HG03469 (cell line): ENCODE data around the gene CPN1.
A peak's percentile ranks its signal among the peaks of the same experiment; 100 is the strongest.
"Not testable (repeated sequence)": the region's sequence is repeated elsewhere in the genome, so short reads cannot be mapped to it uniquely, and the experiment has no call there.

Source experiments
- ATAC-seq: cut with Tn5 transposase; IDR thresholded peaks from one replicate; pipeline ENCODE4 v1.9.1; 2021; ENCODE audit warnings: mild to moderate bottlenecking, moderate library complexity, moderate number of reproducible peaks; ENCODE audit not compliant: unreplicated experiment

Gene CPN1

DNA sequence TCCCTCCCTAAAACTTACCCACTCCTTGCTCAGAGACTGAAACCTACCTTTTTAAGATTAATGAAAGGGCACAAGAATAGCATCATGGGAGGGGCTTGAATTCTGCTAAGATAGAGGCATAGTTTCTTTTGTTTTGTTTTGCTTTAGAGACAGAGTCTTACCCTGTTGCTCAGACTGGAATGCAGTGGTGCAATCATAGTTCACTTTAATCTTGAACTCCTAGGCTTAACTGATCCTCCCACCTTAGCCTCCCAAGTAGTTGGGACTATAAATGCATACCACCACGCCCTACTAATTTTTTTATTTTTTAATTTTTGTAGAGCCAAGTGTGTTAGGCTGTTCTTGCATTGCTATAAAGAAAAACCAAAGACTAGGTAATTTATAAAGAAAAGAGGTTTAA is 54.3 kb downstream of the CPN1 start:
- ATAC-seq = no peak

DNA sequence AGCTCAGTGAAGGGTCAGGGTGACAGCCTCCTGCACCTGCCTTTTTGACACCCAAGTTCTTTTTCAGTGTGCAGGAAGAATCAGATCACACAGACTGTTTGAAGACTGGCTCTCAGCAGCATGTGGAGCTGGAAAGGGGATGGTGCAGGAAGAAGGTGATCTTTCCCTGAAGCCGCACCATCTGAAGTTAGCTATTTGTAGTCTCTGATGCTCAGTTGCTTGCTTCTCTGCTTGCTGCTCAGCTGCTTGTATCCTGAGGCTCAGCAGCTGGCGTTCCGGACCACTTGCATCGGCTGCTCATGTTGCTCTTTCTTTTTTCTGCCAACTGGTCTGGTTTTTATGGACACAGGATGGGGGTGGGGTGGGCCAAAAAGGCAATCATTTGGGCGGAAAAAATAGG is 56.1 kb downstream of the CPN1 start:
- no peak for ATAC-seq

DNA sequence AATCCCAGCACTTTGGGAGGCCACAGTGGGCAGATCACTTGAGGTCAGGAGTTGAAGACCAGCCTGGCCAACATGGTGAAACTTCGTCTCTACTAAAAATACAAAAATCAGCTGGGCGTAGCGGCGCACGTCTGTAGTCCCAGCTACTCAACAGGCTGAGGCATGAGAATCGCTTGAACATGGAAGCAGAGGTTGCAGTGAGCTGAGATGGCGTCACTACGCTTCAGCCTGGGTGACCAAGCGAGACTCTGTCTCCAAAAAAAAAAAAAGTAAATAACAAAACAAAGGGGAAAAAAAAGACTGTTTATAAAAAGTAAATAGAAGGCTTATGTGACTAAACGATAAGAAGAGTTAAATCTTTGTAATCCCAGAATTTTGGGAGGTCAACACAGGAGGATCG is 56.9 kb downstream of the CPN1 start:
- no peak for ATAC-seq

DNA sequence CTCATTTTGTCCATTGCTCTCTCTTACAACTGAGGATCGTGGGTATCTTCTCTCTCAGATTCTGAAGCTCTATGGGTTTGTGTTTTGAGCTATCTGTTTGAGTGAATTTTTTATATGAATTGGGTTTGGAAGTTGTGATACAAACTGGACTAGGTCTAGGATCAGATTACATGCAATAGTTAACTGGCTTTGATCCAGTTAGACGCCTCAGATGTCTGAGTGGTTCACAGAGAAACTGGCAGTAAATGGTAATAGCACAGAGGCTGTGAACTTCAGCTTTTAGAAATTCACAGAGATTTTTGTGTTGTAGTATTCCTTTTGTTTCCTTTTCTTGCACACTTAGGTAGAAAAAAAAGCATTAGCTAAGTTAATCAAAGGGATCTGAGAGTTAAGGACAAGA is 59.3 kb downstream of the CPN1 start:
- ATAC-seq = no peak

DNA sequence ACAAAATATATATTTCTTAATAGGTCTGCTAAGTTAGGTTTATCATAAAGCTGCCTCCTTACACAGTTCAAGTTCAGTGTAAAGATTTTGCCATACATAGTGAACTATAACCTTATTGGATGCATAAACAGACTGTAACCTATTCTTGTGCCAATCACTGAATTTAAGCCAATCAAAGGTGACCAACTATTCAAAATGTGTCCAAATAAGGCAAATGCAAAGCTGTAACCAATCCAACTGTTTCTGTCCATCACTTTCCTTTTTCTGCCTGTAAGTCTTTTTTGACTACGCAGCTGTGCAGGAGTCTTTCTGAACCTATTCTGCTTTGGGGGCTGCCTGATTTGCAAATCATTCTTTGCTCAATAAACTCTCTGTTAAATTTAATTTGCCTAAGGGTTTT is 60.3 kb downstream of the CPN1 start:
- no peak for ATAC-seq

DNA sequence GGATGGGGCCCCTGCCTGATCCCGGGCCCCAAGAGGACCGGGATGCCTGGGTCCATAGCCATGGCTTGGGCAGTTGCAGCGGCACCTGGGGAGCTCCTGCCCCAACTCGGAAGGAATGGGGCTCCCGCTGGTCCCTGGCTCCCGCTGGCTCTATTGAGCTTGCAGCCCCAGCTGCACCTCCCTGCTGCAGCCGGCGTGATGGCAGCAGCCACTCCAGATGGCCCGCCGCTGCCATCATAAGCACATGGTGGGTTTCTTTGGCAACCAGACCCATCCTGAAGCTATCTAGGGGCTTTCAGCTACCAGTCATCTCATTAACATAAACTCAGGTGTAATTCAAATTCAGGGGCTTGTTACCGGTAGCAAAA is 60.8 kb downstream of the CPN1 start:
- ATAC-seq = no peak

DNA sequence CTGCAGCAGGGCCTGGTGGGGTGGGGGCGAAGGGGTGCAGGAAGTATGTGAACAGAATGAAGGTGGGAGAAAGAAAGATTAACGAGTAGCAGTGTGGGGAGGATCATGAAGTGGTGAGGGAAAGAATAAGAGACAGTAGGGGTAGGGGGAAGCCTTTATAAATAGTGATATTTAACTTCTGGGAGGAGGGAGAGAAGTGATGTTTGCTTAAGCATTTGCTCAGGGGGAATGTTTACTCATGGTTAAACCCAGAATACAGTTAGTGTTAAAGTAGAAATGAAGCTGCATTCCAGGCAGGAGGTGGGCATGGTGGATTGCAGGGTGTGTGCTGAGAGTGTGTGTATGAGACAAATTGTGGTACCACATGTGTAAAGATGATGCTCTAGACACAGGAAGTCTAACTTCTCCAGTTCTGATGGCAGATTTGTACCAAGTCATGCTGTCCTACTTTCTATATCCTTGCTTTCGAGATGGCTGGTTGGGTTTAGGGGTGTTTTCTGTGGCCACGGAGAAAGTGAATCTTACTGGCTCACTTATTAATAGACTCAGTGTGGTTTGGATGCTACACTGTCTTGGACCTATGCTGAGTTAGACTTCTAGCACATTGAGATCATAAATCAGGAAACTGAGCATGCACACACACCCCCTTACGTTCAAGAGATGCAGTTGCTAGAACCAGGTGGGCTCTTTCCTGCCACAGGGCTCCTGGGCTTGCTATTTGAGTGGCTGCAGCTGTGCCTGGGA is 61.4 kb downstream of the CPN1 start:
- peak; percentile 75 for ATAC-seq

DNA sequence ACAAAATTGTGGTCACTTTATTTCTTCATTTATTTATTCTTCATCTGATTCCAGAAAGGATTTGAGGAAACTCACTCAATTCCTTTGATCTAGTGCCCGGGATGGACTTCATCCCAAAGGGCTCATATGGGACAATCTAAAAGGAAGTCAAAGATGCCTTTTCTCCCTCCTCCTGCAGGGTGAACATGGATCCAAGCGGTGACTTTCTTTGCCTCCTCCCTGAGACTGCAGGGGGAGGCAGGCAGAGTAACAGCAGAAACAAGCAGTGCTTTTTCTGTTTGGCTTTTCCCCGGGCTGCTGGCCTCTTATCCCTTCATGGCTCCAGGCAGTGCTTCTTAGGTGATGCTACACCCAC is 61.9 kb downstream of the CPN1 start:
- no peak for ATAC-seq

DNA sequence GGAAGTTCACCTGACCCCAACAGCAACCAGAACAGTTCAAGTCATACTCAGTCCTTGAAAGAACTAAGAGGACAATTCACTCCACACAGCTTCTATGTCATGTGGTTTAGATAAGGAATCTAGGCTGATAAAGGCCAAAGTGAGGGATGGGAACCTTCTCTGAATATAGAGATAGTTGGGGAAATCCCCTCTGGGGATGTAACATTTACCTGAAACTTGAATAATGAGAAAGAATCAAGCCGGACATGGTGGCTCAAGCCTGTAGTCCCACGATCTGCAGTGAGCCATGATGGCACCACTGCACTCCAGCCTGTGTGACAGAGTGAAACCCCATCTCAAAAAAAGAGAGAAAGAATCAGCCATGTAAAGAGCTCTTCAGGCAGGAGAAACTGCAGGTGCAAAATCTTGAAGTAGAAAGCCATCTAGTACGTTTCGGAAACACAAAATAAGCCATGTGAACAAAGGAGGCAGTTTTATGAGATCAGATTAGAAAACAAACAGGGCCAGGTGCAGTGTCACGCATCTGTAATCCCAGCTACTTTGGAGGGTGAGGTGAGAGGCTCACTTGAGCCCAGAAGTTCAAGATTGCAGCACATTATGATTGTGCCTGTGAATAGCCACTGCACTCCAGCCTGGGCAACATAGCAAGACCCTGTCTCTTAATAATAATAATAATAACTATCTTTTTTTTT is 67.5 kb downstream of the CPN1 start:
- peak; percentile 55 for ATAC-seq

DNA sequence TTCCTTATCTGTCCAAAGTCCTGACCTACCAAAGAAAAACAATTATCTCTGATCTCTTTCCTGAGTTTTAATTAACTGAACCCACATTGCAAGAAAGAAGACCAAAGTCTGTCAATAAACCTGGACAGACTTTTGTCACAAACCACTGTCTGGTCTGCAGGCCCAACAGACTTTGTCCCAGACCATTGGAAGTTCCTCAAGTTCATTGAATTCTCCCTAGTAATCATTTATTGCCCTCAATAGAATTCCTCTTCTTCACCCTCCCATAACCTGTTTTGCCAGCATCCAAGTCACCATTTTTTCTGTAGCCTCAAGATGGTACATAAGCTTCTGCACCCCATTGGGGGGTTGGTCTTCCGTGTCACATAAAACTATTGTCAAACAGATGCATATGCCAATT is 68.0 kb downstream of the CPN1 start:
- ATAC-seq = no peak

DNA sequence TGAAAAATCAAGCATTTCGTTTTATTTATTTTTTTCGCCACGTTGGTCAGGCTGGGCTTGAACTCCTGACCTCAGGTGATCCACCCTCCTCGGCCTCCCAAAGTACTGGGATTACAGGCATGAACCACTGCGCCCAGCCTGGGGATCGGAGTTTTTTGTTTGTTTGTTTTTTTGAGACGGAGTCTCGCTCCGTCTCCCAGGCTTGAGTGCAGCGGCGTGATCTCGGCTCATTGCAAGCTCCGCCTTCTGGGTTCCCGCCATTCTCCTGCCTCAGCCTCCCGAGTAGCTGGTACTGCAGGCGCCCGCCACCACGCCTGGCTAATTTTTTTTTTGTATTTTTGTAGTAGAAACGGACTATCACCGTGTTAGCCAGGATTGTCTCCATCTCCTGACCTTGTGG is 69.8 kb downstream of the CPN1 start:
- not testable (repeated sequence) for ATAC-seq

DNA sequence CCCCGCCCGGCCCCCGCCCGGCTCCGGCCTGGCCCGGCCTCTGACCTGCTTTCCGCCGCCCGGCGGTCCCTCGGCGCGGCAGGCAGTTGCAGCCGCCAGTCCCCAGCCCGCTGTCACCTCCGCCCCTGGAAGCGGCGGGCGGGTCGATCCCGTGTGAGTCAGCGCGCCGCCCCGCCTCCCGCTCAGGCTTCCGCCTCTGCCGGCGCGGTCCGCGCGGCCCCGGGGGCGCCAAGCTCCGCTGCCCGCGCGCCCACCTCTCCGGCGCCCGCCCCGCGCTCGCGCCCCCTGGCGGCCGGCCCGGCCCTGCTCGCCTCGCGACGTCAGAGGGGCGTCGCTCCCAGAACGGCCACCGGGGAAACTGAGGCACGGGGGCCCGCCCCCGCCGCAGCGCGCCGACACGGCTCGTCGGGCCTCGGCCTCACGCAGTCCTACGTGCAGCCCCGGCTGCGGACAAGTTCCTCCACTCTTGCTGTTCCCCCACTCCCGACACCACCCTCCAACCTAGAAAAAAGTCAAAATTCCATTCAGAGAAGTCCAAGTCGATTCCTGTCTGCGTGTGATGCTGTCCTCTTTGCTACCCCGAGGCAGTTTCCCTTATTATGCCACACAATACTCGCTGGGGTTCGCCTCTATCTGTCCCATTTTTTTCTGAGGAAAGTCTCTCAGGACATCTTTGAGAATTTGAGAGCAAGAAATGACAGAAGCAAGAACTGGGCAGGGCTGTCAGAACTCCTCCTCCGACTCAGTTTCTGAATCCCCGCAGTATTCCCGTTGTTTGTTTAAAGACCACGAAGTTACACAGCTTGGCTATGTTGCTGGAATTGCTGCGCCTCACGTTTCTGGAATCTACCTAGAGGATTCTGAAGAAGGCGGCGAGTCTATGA is 71.6 kb downstream of the CPN1 start, which contains the start of gene DNMBP:
DNMBP (minus strand) TSS at position 155 of the 884 bp plus-strand sequence. CDS start 37,823 bp downstream, outside the sequence.
- ATAC-seq = peak; percentile 40

DNA sequence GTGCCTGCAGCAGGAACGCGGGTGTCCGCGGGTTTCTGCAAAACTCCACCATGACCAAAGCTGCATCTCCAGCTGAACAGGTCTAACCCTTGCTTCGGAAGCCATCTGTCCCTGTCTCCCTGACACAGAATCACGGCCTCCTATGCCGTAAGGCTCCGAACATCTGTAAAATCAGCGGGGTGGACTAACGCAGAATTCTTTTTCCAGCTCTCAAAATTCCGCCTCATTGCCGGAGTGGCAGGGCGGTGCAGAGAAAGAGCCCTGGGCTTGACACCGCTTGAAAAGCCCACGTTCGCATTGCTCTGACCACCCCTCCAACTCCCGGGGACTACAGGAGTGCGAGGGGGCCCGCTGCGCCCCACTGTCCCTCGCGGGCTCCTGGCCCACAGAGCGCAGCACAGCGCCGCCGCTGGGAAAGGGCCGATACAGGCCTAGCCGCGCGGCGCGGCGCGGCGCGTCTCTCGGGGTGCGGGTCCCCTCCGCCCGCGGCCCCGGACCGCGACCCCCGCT is 72.3 kb downstream of the CPN1 start:
- peak; percentile 22 for ATAC-seq

DNA sequence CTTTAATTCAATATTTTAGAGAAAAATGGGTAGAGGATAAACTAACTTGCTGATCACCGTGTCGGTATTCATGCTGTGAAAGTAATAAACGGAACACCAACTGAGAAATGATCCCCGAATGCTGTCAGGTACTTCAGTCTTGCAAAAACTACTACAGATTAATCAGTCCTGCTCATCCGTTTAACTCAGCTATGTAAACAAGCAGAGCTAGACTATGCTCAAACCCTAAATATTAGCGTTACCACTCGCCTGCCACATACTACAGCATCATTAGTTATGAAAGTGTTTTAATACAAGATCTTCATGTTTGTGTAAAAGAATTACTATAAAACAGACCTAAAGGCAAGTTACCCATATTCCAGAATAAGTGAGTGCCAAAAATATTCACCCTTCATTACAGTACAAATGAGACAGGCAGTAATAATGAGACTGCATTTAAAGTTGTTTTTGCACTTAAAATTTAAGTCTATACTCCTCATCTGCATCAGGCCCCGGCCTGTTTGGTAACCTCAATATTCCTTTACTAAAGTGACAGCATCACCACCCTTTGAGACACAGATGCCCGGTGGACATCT is 72.9 kb downstream of the CPN1 start:
- no peak for ATAC-seq

DNA sequence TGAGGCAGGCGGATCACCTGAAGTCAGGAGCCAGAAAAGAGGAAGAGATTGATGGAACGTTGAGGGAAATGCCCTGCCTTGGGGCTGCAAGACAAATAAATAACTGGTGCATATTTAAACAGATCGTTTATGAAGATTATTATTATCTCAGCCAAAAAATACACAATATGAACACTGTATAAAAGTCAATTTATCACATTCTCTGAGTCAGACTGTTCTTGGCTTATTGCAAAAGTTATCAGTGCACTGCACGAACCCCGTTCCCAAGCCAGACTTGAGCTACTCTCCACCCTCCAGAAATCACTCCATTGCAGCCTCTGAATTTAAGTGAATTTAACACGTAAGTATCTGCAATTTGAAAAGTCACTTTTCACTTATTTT is 73.5 kb downstream of the CPN1 start:
- no peak for ATAC-seq

DNA sequence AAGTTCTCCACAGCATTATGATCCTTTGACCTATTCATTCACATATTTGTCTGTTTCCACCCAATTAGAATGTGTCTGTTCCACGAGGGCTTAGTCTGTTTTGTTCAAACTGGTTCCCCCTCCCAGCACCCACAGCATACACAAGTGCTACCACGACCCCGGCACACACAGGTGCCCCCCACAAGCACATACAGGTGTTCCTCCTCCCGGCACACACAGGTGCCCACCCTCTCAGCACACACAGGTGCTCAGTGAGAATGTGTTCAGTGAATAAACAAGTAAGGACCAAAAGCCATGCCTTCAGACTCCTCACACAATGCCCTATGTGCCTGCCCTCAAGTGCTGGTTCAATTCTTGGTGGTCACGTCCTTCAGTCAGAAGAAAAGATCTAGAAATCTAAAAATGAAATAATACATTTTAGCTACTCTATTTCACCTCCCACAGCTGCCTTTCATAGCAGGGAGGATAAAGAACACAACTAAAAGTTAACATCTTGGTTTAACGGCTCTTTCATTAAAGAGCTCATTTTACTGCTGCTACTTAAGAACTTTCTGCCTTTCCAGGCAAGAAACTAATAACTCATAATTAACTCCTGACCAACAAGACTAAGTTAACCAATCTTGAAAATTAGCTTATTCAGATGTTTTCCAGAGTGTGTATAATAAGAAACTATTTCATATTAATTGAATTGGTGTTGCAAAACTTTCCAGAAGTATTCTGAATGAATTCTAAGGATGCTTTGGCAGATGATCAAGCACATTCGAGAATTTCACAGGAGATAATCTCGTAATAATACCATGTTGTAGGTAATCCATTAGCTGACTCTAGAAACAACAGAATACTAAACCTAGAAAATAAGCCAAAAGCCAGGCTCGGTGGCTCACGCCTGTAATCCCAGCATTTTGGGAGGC is 74.2 kb downstream of the CPN1 start:
- no peak for ATAC-seq

DNA sequence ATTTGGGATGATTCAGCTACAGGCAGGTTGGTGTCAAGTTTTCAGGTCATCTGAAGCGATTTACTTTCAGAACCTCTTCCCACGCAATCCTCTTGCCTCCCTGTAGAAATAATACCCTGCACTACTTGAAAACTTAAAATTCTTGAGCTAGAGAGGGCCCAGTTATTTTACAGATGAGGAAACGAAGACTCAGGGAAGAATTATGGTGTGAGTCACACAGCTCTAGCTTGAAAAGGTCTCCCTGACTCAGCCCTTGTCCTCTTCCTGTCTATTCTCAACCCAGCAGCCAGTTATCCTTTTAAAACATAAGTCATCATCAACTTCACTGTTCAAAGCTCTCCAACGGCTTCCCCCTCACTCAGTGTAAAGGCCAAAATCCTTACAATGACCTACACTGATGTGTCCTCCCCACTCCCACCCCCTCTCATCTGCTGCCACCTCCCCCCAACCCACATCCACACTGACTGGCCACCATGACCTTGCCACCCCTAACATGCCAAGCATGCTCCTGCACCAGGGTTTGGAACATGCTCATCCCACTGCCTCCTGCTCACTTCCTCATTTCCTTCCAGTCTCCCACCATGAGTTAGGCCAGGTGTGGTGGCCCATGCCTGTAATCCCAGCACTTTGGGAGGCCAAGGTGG is 75.3 kb downstream of the CPN1 start:
- no peak for ATAC-seq

DNA sequence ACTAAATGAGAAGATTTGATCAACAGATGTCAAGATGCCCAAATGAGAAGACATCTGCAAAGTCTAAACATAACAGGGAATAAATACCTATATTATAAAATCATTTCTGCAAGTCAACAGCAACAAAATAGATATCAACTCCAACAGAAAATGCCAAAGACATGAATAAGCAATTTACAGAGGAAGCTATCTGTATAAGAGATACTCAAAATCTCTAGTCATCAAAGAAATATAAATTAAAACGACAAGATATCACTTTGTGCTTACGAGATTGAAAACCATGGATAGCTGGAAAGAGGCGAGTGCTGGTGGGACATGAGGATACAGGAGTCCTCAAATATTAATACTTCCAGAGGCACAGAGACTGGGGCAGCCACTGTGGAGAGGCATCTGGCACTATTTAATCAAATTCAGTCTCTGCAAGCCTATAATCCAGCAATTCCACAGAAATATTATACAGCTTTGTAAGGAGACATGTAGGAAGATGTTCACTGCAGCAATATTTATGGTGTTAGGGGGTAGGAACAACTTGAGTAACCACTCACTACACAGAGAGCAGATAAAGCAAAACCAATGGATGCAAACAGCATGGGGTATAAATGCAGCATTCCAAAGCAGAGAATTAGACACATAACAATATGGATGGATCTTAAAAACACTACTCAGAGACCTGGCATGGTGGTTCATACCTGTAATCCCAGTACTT is 76.7 kb downstream of the CPN1 start:
- ATAC-seq = no peak

DNA sequence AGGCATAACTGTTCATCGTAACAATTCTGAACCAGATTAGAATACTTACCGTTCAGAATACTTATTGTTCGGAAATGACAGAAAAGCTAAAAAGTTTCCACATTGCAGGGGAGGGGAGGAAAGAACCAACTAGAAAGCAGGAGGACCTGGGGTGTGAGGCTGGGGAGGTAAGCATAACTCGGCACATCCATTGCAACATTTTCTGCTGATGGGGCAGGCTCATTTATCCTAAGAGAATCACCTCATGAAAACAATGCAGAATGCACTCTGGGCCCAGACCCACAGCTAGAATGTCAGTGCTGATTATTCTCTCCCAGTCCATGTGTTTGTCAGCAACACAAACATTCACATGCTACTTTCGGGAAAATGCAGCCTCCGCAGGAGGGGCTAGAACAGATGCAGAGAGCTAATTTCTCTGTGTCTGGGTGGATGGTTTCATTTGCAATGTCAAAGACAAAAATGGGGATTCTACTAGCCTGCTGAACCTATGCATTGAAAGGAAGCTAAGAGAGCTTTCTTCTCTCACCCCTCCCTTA is 81.5 kb downstream of the CPN1 start:
- no peak for ATAC-seq
